Uterus (tissue), 2 donors: ENCODE results near the gene NADSYN1.

Source experiments
- POLR2A ChIP-seq, 2 donors: fragments of 450-650 bp; IDR thresholded peaks; one replicate each; pipeline ENCODE4 v1.6.1; 2016; ENCODE audit warnings: antibody characterized with exemption in 2 of 2, mild to moderate bottlenecking in 1 of 2, moderate library complexity in 1 of 2
- TF ChIP-seq, protein P1 (sequence below), 4 experiments: fragments of 200-600 bp in 2 of 4; fragments of 450-650 bp in 2 of 4; sonication (generic) in 2 of 4; IDR thresholded peaks; one replicate each; pipeline ENCODE4 v1.5.1; 2016 to 2019; ENCODE audit warnings: antibody characterized with exemption in 4 of 4, mild to moderate bottlenecking in 2 of 4, moderate library complexity in 1 of 4

DNA sequence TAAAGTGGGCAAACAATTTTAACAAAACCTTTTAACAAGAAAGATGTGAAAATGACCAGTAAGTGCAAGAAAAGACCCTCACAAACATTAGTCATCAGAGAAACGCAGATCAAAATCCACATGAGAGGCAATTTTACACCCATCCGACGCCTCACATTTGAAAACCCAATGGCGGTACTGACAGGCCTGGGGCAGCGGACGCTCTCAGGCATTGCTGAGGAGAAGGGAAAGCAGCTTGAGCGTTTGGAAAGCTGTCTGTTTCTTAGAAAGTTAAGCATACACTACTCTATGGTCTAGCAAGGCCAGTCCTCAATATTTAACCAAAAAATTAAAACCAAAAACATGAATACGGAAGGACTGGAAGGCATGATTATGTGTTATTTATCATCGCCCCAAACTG lies 82.8 kb downstream of the NADSYN1 start:
- TF ChIP-seq, protein P1, sequence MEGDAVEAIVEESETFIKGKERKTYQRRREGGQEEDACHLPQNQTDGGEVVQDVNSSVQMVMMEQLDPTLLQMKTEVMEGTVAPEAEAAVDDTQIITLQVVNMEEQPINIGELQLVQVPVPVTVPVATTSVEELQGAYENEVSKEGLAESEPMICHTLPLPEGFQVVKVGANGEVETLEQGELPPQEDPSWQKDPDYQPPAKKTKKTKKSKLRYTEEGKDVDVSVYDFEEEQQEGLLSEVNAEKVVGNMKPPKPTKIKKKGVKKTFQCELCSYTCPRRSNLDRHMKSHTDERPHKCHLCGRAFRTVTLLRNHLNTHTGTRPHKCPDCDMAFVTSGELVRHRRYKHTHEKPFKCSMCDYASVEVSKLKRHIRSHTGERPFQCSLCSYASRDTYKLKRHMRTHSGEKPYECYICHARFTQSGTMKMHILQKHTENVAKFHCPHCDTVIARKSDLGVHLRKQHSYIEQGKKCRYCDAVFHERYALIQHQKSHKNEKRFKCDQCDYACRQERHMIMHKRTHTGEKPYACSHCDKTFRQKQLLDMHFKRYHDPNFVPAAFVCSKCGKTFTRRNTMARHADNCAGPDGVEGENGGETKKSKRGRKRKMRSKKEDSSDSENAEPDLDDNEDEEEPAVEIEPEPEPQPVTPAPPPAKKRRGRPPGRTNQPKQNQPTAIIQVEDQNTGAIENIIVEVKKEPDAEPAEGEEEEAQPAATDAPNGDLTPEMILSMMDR (IDR thresholded peaks at IDR 0.05): no peak
- no peak for TF ChIP-seq POLR2A (IDR thresholded peaks at IDR 0.05)
